Measurements from ENCODE around the gene ATRN. TPM values are rescaled to one million over a fixed set of nuclear protein-coding genes. Genes with fewer than 3 reads are reported as not detected.
"Not testable (repeated sequence)": the region's sequence is repeated elsewhere in the genome, so short reads cannot be mapped to it uniquely, and the experiment has no call there.

ATRN gene
- total RNA-seq, 1 experiment from 2014 or later: 19.9 TPM

- TF ChIP-seq TCF7 (CRISPR knock-in tag; IDR thresholded peaks at IDR 0.05; ENCODE audit: low read depth) (no peak), AR (CRISPR knock-in tag; IDR thresholded peaks at IDR 0.05) (no peak), GABPB1 (CRISPR knock-in tag; IDR thresholded peaks at IDR 0.05) (no peak), FOXP1 (CRISPR knock-in tag; IDR thresholded peaks at IDR 0.05; ENCODE audit: borderline replicate concordance) (no peak), SP1 (CRISPR knock-in tag; conservative IDR thresholded peaks at IDR 0.05) (no peak), ZNF138 (CRISPR knock-in tag; conservative IDR thresholded peaks at IDR 0.05) (no peak), NFATC4 (CRISPR knock-in tag; IDR thresholded peaks at IDR 0.05) (no peak), E2F5 (CRISPR knock-in tag; IDR thresholded peaks at IDR 0.05) (no peak), ZNF423 (CRISPR knock-in tag; IDR thresholded peaks at IDR 0.05) (no peak)
Observed at GRCh38 chr20:3603108-3603507, 132.3 kb downstream of the ATRN start (continued).

GRCh38 chr20:3605386-3605886, 134.6 kb downstream of the ATRN start:
- CTCF ChIA-PET; H3K4me3 Mint-ChIP-seq; H3K9me3 Mint-ChIP-seq; ATAC-seq; H3K4me1 Mint-ChIP-seq; POLR2A ChIA-PET; H3K36me3 Mint-ChIP-seq; H3K27ac Mint-ChIP-seq; DNase-seq (ENCODE audit: low spot score); H3K27me3 Mint-ChIP-seq (ENCODE audit: low read depth): not testable (repeated sequence)

- no peaks in the 10 kb centered on the region for H3K9me3 Mint-ChIP-seq
- no peaks in the 10 kb centered on the region for H3K27me3 Mint-ChIP-seq (ENCODE audit: low read depth)
- no peak overlapping the region for H3K4me3 Mint-ChIP-seq
- ChIA-PET CTCF (no interaction called here), POLR2A (no interaction called here)
- H3K4me1 Mint-ChIP-seq: no peaks in the 10 kb centered on the region
- DNase-seq (ENCODE audit: low spot score) (no peak), ATAC-seq (no peak)
- H3K36me3 Mint-ChIP-seq: peaks cover 2% of the 10 kb centered on the region; the same call in 1 of the 2 replicates
- TF ChIP-seq PRRX2 (CRISPR knock-in tag; IDR thresholded peaks at IDR 0.05): no peak
- TF ChIP-seq ZNF263 (CRISPR knock-in tag; IDR thresholded peaks at IDR 0.05; ENCODE audit: low read depth): no peak
- peak overlapping the region; percentile 8; the same call in 1 of the 2 replicates for H3K27ac Mint-ChIP-seq
Observed at GRCh38 chr20:3606021-3606420, 135.2 kb downstream of the ATRN start.

- H3K4me3 Mint-ChIP-seq: no peak overlapping the region
- H3K27ac Mint-ChIP-seq: no peak overlapping the region
- no peaks in the 10 kb centered on the region for H3K36me3 Mint-ChIP-seq
- CTCF ChIA-PET: interaction anchor here (1.2 to 1.7 kb wide), 4 partner anchors 15 to 243 kb away, joined by 3 to 15 read pairs (median 4); no protein-coding TSS in a partner anchor
- TF ChIP-seq ZNF263 (CRISPR knock-in tag; IDR thresholded peaks at IDR 0.05; ENCODE audit: low read depth) (no peak), HMGXB4 (CRISPR knock-in tag; IDR thresholded peaks at IDR 0.05) (no peak)
- peaks cover 10% of the 10 kb centered on the region for H3K4me1 Mint-ChIP-seq
- ATAC-seq (no peak), DNase-seq (ENCODE audit: low spot score) (no peak)
- POLR2A ChIA-PET: no interaction called here
- H3K9me3 Mint-ChIP-seq: no peaks in the 10 kb centered on the region
- no peaks in the 10 kb centered on the region for H3K27me3 Mint-ChIP-seq (ENCODE audit: low read depth)
Observed at GRCh38 chr20:3611901-3612300, 141.1 kb downstream of the ATRN start.
